K562 (cell line): Measurements from ENCODE around the gene HOXB3. TPM values are rescaled to one million over a fixed set of nuclear protein-coding genes. Genes with fewer than 3 reads are reported as not detected.
A peak's percentile ranks its signal among the peaks of the same experiment; 100 is the strongest.

Source experiments
- CSDE1 ChIP-seq, 2 experiments: fragments of 450-650 bp; IDR thresholded peaks; 2 replicates each; pipeline ENCODE4 v1.6.1; 2016; ENCODE audit warnings: mild to moderate bottlenecking in 1 of 2
- FOXJ2 ChIP-seq: fragments of 200-800 bp; sonication (Bioruptor generic); IDR thresholded peaks from 2 replicates; pipeline ENCODE4 v1.6.1; 2016; ENCODE audit warnings: missing genetic modification characterization, missing compliant biosample characterization
- NR1H2 ChIP-seq: sonication (generic); formaldehyde crosslinking; IDR thresholded peaks from 2 replicates; pipeline ENCODE4 v1.4.0; 2020; ENCODE audit warnings: mild to moderate bottlenecking, missing genetic modification reagents
- TEAD1 ChIP-seq, 2 experiments: fragments of 450-650 bp in 1 of 2; sonication (generic) in 1 of 2; formaldehyde crosslinking; IDR thresholded peaks; 2 replicates each; pipeline versions ENCODE4 v1.4.0 to v1.8.0; 2020 to 2022; ENCODE audit warnings: mild to moderate bottlenecking in 2 of 2, missing genetic modification reagents in 1 of 2
- TFAM ChIP-seq: fragments of 250-450 bp; sonication (Bioruptor Pico); conservative IDR thresholded peaks from 2 replicates; pipeline ENCODE4 v1.5.0; 2021; ENCODE audit warnings: mild to moderate bottlenecking, moderate library complexity
- TOE1 ChIP-seq, 2 experiments: fragments of 450-650 bp in 1 of 2; sonication (generic) in 1 of 2; formaldehyde crosslinking in 1 of 2; IDR thresholded peaks; 2 replicates each; pipeline versions ENCODE4 v1.7.1 to v1.8.0; 2016 to 2022; ENCODE audit warnings: borderline replicate concordance in 2 of 2, mild to moderate bottlenecking in 2 of 2, antibody characterized with exemption in 1 of 2, inconsistent platforms in 1 of 2, low read depth in 1 of 2, missing genetic modification reagents in 1 of 2, moderate library complexity in 1 of 2
- ZNF318 ChIP-seq, 2 experiments: fragments of 450-650 bp; IDR thresholded peaks; 2 replicates each; pipeline ENCODE4 v1.6.1; 2016; ENCODE audit warnings: mild to moderate bottlenecking in 2 of 2, borderline replicate concordance in 1 of 2, low read depth in 1 of 2, moderate library complexity in 1 of 2
- ZNF609 ChIP-seq: sonication (generic); formaldehyde crosslinking; IDR thresholded peaks from 2 replicates; pipeline ENCODE4 v1.8.1; 2023; ENCODE audit warnings: missing genetic modification reagents, mild to moderate bottlenecking, borderline replicate concordance
- polyA plus RNA-seq, 8 experiments: library from polyadenylated mRNA; depleted of rRNA in 4 of 8; stranded (reverse) in 5 of 8; unstranded in 3 of 8; fragments of >200 nt; fragmentation: Nextera tagmentation in 2 of 8; fragmentation: Illumina TruSeq in 1 of 8; extraction: Ambion mirVana in 2 of 8; extraction: Trizol in 1 of 8; gene quantifications; 2 replicates each; pipeline versions ENCODE4 v1.2.1 to v1.2.3, GENCODE V29; 2011 to 2014; ENCODE audit warnings: inconsistent platforms in 1 of 8, missing spikeins in 1 of 8
- total RNA-seq, 7 experiments: library from RNA; depleted of rRNA in 6 of 7; stranded (reverse); fragments of >200 nt in 6 of 7; fragmentation: Illumina TruSeq in 2 of 7; extraction: Trizol in 2 of 7; gene quantifications; 2 replicates each; pipeline versions ENCODE4 v1.2.1 to v1.2.3, GENCODE V29; 2011 to 2021; ENCODE audit warnings: low replicate concordance in 1 of 7
- TF ChIP-seq, protein P1 (sequence below), 2 experiments: fragments of 250-450 bp in 1 of 2; fragments of 450-650 bp in 1 of 2; sonication (Bioruptor Pico) in 1 of 2; IDR thresholded peaks; 2 replicates each; pipeline versions ENCODE4 v1.6.1 to v1.8.0; 2016 to 2021; ENCODE audit warnings: mild to moderate bottlenecking in 2 of 2, moderate library complexity in 2 of 2, missing compliant biosample characterization in 1 of 2, missing genetic modification characterization in 1 of 2

HOXB3 gene
- total and polyA plus RNA-seq, 9 of the 15 experiments (the other 6 are each of a cell fraction or from before 2014, with no cell fraction given), result 2.4 to 41.3 (median 20.2) TPM

DNA sequence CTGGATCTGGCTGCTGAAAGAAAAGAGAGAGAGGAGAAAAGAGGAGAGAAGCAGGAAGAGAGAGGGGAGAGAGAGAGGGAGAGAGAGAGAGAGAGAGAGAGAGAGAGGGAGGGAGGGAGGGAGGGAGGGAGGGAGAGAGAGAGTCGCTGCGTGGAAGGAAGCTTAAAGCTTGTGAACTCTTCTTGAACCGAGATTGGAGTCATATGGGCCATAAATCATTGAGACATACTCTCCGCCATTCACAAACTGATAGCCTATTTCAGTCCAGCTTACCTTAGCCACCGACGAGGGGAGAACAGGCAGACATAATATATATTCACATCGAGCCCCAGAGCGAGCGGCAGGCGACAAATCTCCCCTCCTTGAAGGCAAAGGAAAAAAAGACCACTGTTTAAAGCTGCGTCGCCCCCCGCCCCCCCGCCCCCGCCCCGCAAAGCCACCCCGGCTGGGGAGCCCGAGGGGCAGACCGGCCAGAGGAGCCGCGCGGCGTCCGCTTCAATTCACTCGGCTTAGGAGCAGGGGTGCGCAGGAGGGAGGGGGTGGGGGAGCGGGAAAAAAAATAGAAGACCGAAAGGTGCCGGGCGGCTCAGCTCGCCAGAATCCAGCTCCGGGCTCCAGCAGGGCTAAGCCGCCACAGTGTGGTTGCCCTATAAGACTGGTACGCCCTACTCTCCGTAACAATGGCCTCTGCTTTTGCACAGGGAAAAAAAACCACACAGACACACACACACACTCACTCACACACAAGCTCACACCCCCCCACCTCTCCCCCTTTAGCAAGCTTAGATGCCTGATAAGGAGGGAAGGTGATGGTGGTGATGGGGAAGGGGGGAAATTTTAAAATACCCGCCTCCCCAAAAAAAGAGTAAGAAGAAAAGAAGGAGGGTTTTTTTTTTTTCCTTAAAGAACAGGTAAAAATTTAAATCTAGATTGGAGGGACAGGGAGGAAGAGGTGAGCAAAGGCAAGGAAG is 34.5 kb downstream of the HOXB3 start (continued):
- TF ChIP-seq ZNF318 (IDR thresholded peaks at IDR 0.05; ENCODE audit: borderline replicate concordance in 1 of 2, low read depth in 1 of 2) (peak in 1 of 2 experiments; percentile 51; a peak in 1 of 4 replicates), TOE1 (IDR thresholded peaks at IDR 0.05; ENCODE audit: borderline replicate concordance) (no peak), TOE1 (CRISPR knock-in tag; IDR thresholded peaks at IDR 0.05; ENCODE audit: borderline replicate concordance, low read depth) (no peak), TEAD1 (CRISPR knock-in tag; IDR thresholded peaks at IDR 0.05) (0 out of 4 replicates have a peak, but pooled peaks of 1 of the 2 experiments have one; percentile 43), ZNF609 (CRISPR knock-in tag) (no peak), TFAM (CRISPR knock-in tag) (no peak), NR1H2 (CRISPR knock-in tag) (no peak), CSDE1 (IDR thresholded peaks at IDR 0.05) (no peak), FOXJ2 (no peak)
- TF ChIP-seq, protein P1, sequence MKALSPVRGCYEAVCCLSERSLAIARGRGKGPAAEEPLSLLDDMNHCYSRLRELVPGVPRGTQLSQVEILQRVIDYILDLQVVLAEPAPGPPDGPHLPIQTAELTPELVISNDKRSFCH (CRISPR knock-in tag; IDR thresholded peaks at IDR 0.05), result no peak
- TF ChIP-seq, protein P1 (tag; IDR thresholded peaks at IDR 0.05), result no peak
